ENCODE measurements around the gene CEP112.
"Not testable (repeated sequence)": the region's sequence is repeated elsewhere in the genome, so short reads cannot be mapped to it uniquely, and the experiment has no call there.

The CEP112 gene

GRCh38 chr17:65830356-65830755 lies 361.6 kb downstream of the CEP112 start:
- no peak for DNase-seq (ENCODE audit: low read depth, low spot score)

GRCh38 chr17:65826577-65826976 lies 365.4 kb downstream of the CEP112 start:
- not testable (repeated sequence) for DNase-seq (ENCODE audit: low read depth, low spot score)

GRCh38 chr17:65824901-65825300 lies 367.0 kb downstream of the CEP112 start:
- DNase-seq (ENCODE audit: low read depth, low spot score) = no peak

GRCh38 chr17:65823713-65824112 lies 368.2 kb downstream of the CEP112 start:
- no peak for DNase-seq (ENCODE audit: low read depth, low spot score)

GRCh38 chr17:65820811-65821210 lies 371.1 kb downstream of the CEP112 start:
- no peak for DNase-seq (ENCODE audit: low read depth, low spot score)

GRCh38 chr17:65820306-65820705 lies 371.6 kb downstream of the CEP112 start:
- DNase-seq (ENCODE audit: low read depth, low spot score) = no peak

GRCh38 chr17:65819810-65820209 lies 372.1 kb downstream of the CEP112 start:
- no peak for DNase-seq (ENCODE audit: low read depth, low spot score)

- DNase-seq (ENCODE audit: low read depth, low spot score) = no peak
Observed at GRCh38 chr17:65817951-65818350, 374.0 kb downstream of the CEP112 start.

GRCh38 chr17:65814418-65814817 lies 377.5 kb downstream of the CEP112 start:
- no peak for DNase-seq (ENCODE audit: low read depth, low spot score)

GRCh38 chr17:65813306-65813705 lies 378.6 kb downstream of the CEP112 start:
- DNase-seq (ENCODE audit: low read depth, low spot score) = no peak

- no peak for DNase-seq (ENCODE audit: low read depth, low spot score)
Observed at GRCh38 chr17:65811043-65811442, 380.9 kb downstream of the CEP112 start.

- no peak for DNase-seq (ENCODE audit: low read depth, low spot score)
Observed at GRCh38 chr17:65809366-65809765, 382.6 kb downstream of the CEP112 start.

- not testable (repeated sequence) for DNase-seq (ENCODE audit: low read depth, low spot score)
Observed at GRCh38 chr17:65808566-65808965, 383.4 kb downstream of the CEP112 start.

GRCh38 chr17:65807361-65807760 lies 384.6 kb downstream of the CEP112 start:
- no peak for DNase-seq (ENCODE audit: low read depth, low spot score)

GRCh38 chr17:65801513-65801912 lies 390.4 kb downstream of the CEP112 start:
- no peak for DNase-seq (ENCODE audit: low read depth, low spot score)

- no peak for DNase-seq (ENCODE audit: low read depth, low spot score)
Observed at GRCh38 chr17:65800655-65801054, 391.3 kb downstream of the CEP112 start.

GRCh38 chr17:65799869-65800268 lies 392.1 kb downstream of the CEP112 start:
- no peak for DNase-seq (ENCODE audit: low read depth, low spot score)

GRCh38 chr17:65799454-65799853 lies 392.5 kb downstream of the CEP112 start:
- no peak for DNase-seq (ENCODE audit: low read depth, low spot score)

- DNase-seq (ENCODE audit: low read depth, low spot score) = peak; percentile 41
Observed at GRCh38 chr17:65797809-65798208, 394.1 kb downstream of the CEP112 start.

GRCh38 chr17:65797101-65797500 lies 394.8 kb downstream of the CEP112 start:
- DNase-seq (ENCODE audit: low read depth, low spot score) = no peak

GRCh38 chr17:65794572-65794971 lies 397.4 kb downstream of the CEP112 start:
- peak; percentile 31 for DNase-seq (ENCODE audit: low read depth, low spot score)

GRCh38 chr17:65790241-65790640 lies 401.7 kb downstream of the CEP112 start:
- DNase-seq (ENCODE audit: low read depth, low spot score) = no peak

- no peak for DNase-seq (ENCODE audit: low read depth, low spot score)
Observed at GRCh38 chr17:65787503-65787902, 404.4 kb downstream of the CEP112 start.

GRCh38 chr17:65786479-65786878 lies 405.5 kb downstream of the CEP112 start:
- DNase-seq (ENCODE audit: low read depth, low spot score) = peak; percentile 16

- no peak for DNase-seq (ENCODE audit: low read depth, low spot score)
Observed at GRCh38 chr17:65785109-65785508, 406.8 kb downstream of the CEP112 start.
